Measurements from ENCODE around the gene LYZL4. TPM values are rescaled to one million over a fixed set of nuclear protein-coding genes. Genes with fewer than 3 reads are reported as not detected.

LYZL4 gene
- total RNA-seq, 3 donors from 2014 or later: not detected

GRCh38 chr3:42387802-42388651 lies 22.4 kb downstream of the LYZL4 start:
- Histone ChIP-seq H3K9me3 (no peaks in the 10 kb centered on the region), H3K4me1 (no peaks in the 10 kb centered on the region), H3K4me3 (no peak overlapping the region), H3K27me3 (no peaks in the 10 kb centered on the region), H3K36me3 (no peaks in the 10 kb centered on the region), H3K27ac (no peak overlapping the region)
- TF ChIP-seq CTCF (IDR thresholded peaks at IDR 0.05) (no peak), POLR2A (IDR thresholded peaks at IDR 0.05) (no peak), POLR2AphosphoS5 (IDR thresholded peaks at IDR 0.05) (no peak)
- intact Hi-C loops (cut with DNase I; ENCODE audit: low total_unique reads): no loop called here
- DNase-seq (ENCODE audit: low spot score in 2 of 2): no peak

GRCh38 chr3:42381551-42382082 lies 28.8 kb downstream of the LYZL4 start:
- Histone ChIP-seq H3K4me1 (no peaks in the 10 kb centered on the region), H3K27me3 (no peaks in the 10 kb centered on the region), H3K27ac (no peak overlapping the region), H3K4me3 (no peak overlapping the region), H3K9me3 (no peaks in the 10 kb centered on the region), H3K36me3 (no peaks in the 10 kb centered on the region)
- DNase-seq (ENCODE audit: low spot score in 2 of 2): no peak
- TF ChIP-seq POLR2A (IDR thresholded peaks at IDR 0.05): no peak
- no peak for TF ChIP-seq POLR2AphosphoS5 (IDR thresholded peaks at IDR 0.05)
- TF ChIP-seq CTCF (IDR thresholded peaks at IDR 0.05): no peak
- intact Hi-C loops (cut with DNase I; ENCODE audit: low total_unique reads): loop anchor here (5.0 kb wide), 1 partner anchor 799 kb away; no protein-coding TSS in a partner anchor

- intact Hi-C loops (cut with DNase I; ENCODE audit: low total_unique reads): no loop called here
These were observed 32.7 kb downstream of the LYZL4 start for GRCh38 chr3:42377681-42378080.

GRCh38 chr3:42376344-42376798 lies 34.0 kb downstream of the LYZL4 start:
- no peaks in the 10 kb centered on the region for H3K4me1 ChIP-seq
- peak overlapping the region; percentile 27 to 53 for H3K27ac ChIP-seq
- peak in 1 of 2 donors; percentile 71 for DNase-seq (ENCODE audit: low spot score in 2 of 2)
- TF ChIP-seq POLR2AphosphoS5 (IDR thresholded peaks at IDR 0.05) (no peak), CTCF (IDR thresholded peaks at IDR 0.05) (no peak), POLR2A (IDR thresholded peaks at IDR 0.05) (no peak)
- H3K27me3 ChIP-seq: no peaks in the 10 kb centered on the region
- H3K4me3 ChIP-seq: no peak overlapping the region
- intact Hi-C loops (cut with DNase I; ENCODE audit: low total_unique reads): no loop called here
- H3K36me3 ChIP-seq: no peaks in the 10 kb centered on the region
- no peaks in the 10 kb centered on the region for H3K9me3 ChIP-seq

More at GRCh38 chr3:42377681-42378080, 32.7 kb downstream of the LYZL4 start:
- Histone ChIP-seq H3K9me3 (no peaks in the 10 kb centered on the region), H3K4me1 (no peaks in the 10 kb centered on the region), H3K27me3 (no peaks in the 10 kb centered on the region), H3K36me3 (no peaks in the 10 kb centered on the region), H3K4me3 (no peak overlapping the region), H3K27ac (no peak overlapping the region)
- no peak for DNase-seq (ENCODE audit: low spot score in 2 of 2)
- no peak for TF ChIP-seq CTCF (IDR thresholded peaks at IDR 0.05)
- TF ChIP-seq POLR2AphosphoS5 (IDR thresholded peaks at IDR 0.05): no peak
- no peak for TF ChIP-seq POLR2A (IDR thresholded peaks at IDR 0.05)

All from breast epithelium (tissue), 4 donors.